Measurements from ENCODE around the gene SOD1. TPM values are rescaled to one million over a fixed set of nuclear protein-coding genes. Genes with fewer than 3 reads are reported as not detected.

The SOD1 gene
- 10 to 100 TPM; 57.9 to 75.7 (median 64.8) TPM for total RNA-seq
- 146 TPM for total RNA-seq (2013)

DNA sequence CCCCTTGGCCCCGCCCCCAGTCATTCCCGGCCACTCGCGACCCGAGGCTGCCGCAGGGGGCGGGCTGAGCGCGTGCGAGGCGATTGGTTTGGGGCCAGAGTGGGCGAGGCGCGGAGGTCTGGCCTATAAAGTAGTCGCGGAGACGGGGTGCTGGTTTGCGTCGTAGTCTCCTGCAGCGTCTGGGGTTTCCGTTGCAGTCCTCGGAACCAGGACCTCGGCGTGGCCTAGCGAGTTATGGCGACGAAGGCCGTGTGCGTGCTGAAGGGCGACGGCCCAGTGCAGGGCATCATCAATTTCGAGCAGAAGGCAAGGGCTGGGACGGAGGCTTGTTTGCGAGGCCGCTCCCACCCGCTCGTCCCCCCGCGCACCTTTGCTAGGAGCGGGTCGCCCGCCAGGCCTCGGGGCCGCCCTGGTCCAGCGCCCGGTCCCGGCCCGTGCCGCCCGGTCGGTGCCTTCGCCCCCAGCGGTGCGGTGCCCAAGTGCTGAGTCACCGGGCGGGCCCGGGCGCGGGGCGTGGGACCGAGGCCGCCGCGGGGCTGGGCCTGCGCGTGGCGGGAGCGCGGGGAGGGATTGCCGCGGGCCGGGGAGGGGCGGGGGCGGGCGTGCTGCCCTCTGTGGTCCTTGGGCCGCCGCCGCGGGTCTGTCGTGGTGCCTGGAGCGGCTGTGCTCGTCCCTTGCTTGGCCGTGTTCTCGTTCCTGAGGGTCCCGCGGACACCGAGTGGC is at the start of gene SOD1:
TSS of gene SOD1 (plus strand) at position 158 of the 723 bp plus-strand sequence. CDS start at position 235, 77 bp downstream.
- H3K36me3 ChIP-seq (ENCODE audit: control insufficient read depth, insufficient read depth, low read length): peaks cover 7% of the 10 kb centered on the region
- WGBS (ENCODE audit: insufficient coverage): under 1% methylated on average over 87 of the region's 87 CpGs
- intact Hi-C loops (cut with micrococcal nuclease): loop anchor here (1.0 kb wide), 1 partner anchor 72 kb away; no protein-coding TSS in a partner anchor
- ATAC-seq: peak; percentile 95 to 99 (median 96)
- H3K27ac ChIP-seq (ENCODE audit: low read length): peak within 1 kb of the TSS; percentile 70
- DNase-seq: peak; percentile 95 to 98
- no peaks in the 10 kb centered on the region for H3K27me3 ChIP-seq (ENCODE audit: control insufficient read depth, insufficient read depth, low read length)
- H3K27me3 Mint-ChIP-seq (ENCODE audit: low read depth in 2 of 2): no peaks in the 10 kb centered on the region
- peaks cover 21% of the 10 kb centered on the region for H3K4me1 ChIP-seq (ENCODE audit: control insufficient read depth, insufficient read depth, low read length)
- peaks cover 6% of the 10 kb centered on the region for H3K36me3 Mint-ChIP-seq
- H3K27ac Mint-ChIP-seq: peak within 1 kb of the TSS; percentile 92 to 94
- peak within 1 kb of the TSS; percentile 99 for H3K4me3 Mint-ChIP-seq
- no peaks in the 10 kb centered on the region for H3K9me3 ChIP-seq (ENCODE audit: control insufficient read depth, insufficient read depth, low read length)
- peaks cover 44 to 53% of the 10 kb centered on the region in 2 donors for H3K4me1 Mint-ChIP-seq
- TF ChIP-seq CTCF (IDR thresholded peaks at IDR 0.05): no peak
- no peaks in the 10 kb centered on the region for H3K9me3 Mint-ChIP-seq
- peak within 1 kb of the TSS; percentile 69 for H3K4me3 ChIP-seq (ENCODE audit: low read length)

DNA sequence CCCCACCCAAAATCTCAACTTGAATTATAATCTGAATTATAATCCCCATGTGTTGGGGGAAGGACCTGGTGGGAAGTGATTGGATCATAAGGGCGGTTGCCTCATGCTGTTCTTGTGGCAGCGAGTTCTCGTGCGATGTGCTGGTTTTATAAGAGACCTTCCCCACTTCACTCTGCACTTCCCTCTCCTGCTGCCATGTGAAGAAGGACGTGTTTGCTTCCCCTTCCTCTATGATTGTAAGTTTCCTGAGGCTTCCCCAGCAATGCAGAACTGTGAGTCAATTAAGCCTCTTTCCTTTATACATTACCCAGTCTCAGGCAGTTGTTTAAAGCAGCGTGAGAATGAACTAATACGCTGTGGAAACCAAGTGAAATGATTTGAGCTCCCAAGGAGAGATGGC is 48.0 kb upstream of the SOD1 start:
- H3K36me3 Mint-ChIP-seq: no peaks in the 10 kb centered on the region
- no peak for ATAC-seq

GRCh38 chr21:31612894-31613785 is 46.4 kb upstream of the SOD1 start:
- H3K36me3 Mint-ChIP-seq: no peaks in the 10 kb centered on the region
- 39% methylated on average over 22 of the region's 22 CpGs for whole genome bisulfite sequencing (ENCODE audit: insufficient coverage)
- H3K4me3 Mint-ChIP-seq: no peak overlapping the region
- H3K27ac ChIP-seq (ENCODE audit: low read length): no peak overlapping the region
- intact Hi-C loops (cut with micrococcal nuclease): no loop called here
- H3K4me1 Mint-ChIP-seq: peaks cover 6% of the 10 kb centered on the region in 2 donors
- no peak for TF ChIP-seq CTCF (IDR thresholded peaks at IDR 0.05)
- no peaks in the 10 kb centered on the region for H3K4me1 ChIP-seq (ENCODE audit: control insufficient read depth, insufficient read depth, low read length)
- H3K27ac Mint-ChIP-seq: peak overlapping the region in 1 of 2 donors; percentile 72
- no peak overlapping the region for H3K4me3 ChIP-seq (ENCODE audit: low read length)
- no peaks in the 10 kb centered on the region for H3K36me3 ChIP-seq (ENCODE audit: control insufficient read depth, insufficient read depth, low read length)
- peaks cover 13 to 26% of the 10 kb centered on the region in 2 donors for H3K27me3 Mint-ChIP-seq (ENCODE audit: low read depth in 2 of 2)
- peak in 2 of 3 donors; percentile 30 to 42 for ATAC-seq
- no peaks in the 10 kb centered on the region for H3K27me3 ChIP-seq (ENCODE audit: control insufficient read depth, insufficient read depth, low read length)
- H3K9me3 Mint-ChIP-seq: no peaks in the 10 kb centered on the region
- no peak for DNase-seq
- H3K9me3 ChIP-seq (ENCODE audit: control insufficient read depth, insufficient read depth, low read length): peaks cover 8% of the 10 kb centered on the region

More for the DNA sequence above, 48.0 kb upstream of the SOD1 start:
- Mint-ChIP-seq H3K27ac (no peak overlapping the region), H3K9me3 (no peaks in the 10 kb centered on the region), H3K4me3 (no peak overlapping the region), H3K27me3 (ENCODE audit: low read depth in 2 of 2) (peaks cover 13 to 26% of the 10 kb centered on the region in 2 donors), H3K4me1 (peaks cover 6% of the 10 kb centered on the region in 2 donors)
- Histone ChIP-seq H3K4me1 (ENCODE audit: control insufficient read depth, insufficient read depth, low read length) (no peaks in the 10 kb centered on the region), H3K27me3 (ENCODE audit: control insufficient read depth, insufficient read depth, low read length) (no peaks in the 10 kb centered on the region), H3K36me3 (ENCODE audit: control insufficient read depth, insufficient read depth, low read length) (no peaks in the 10 kb centered on the region), H3K4me3 (ENCODE audit: low read length) (no peak overlapping the region), H3K27ac (ENCODE audit: low read length) (no peak overlapping the region), H3K9me3 (ENCODE audit: control insufficient read depth, insufficient read depth, low read length) (peaks cover 8% of the 10 kb centered on the region)
- DNase-seq: no peak
- intact Hi-C loops (cut with micrococcal nuclease): no loop called here
- TF ChIP-seq CTCF (IDR thresholded peaks at IDR 0.05): no peak
- WGBS (ENCODE audit: insufficient coverage): 92% methylated on average over 6 of the region's 7 CpGs
